Effector CD4-positive, alpha-beta T cell (primary cell): ENCODE measurements around the gene ZBTB24.
"Not testable (repeated sequence)": the region's sequence is repeated elsewhere in the genome, so short reads cannot be mapped to it uniquely, and the experiment has no call there.

Experiments used
- DNase-seq: peaks from one replicate; pipeline ENCODE4 v3.0.0-alpha.2; 2020

The ZBTB24 gene

GRCh38 chr6:109467696-109468095 is 15.3 kb downstream of the ZBTB24 start:
- no peak for DNase-seq

DNA sequence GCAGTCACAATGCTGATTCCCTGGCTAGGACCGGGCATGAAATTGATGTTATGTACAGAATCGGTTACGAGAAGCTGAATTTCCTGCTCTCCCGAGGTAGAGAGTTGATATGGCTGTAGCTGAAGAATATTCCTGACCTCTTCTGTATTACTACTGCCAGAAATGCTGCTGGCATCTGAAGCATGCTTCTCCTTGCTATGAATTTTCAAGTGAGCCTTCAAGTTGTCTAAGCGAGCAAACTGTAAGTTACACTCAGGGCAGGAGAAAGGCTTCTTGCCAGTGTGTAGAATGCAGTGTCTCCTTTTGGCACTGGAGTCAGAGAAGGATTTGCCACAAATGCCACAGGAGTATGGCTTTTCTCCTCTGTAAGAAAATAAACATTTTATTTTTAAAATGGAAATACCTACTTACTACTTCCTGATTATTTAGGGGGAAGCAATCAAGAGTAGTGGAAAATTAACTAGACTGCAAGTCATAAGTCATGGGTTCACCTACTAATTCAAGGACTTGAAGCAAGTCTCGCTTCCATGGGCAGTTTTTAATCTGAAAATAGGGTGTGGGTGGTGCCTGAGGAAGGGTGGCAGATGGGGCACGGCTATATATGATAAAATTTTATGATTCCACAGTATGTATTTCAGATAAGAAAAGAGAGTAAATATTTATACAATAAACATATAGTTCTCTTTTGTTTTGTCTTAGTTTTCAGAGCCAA is 16.7 kb downstream of the ZBTB24 start:
- DNase-seq = no peak

- no peak for DNase-seq
Measured at GRCh38 chr6:109465772-109466171, 17.2 kb downstream of the ZBTB24 start.

- no peak for DNase-seq
Measured at GRCh38 chr6:109461733-109462526, 21.1 kb downstream of the ZBTB24 start.

DNA sequence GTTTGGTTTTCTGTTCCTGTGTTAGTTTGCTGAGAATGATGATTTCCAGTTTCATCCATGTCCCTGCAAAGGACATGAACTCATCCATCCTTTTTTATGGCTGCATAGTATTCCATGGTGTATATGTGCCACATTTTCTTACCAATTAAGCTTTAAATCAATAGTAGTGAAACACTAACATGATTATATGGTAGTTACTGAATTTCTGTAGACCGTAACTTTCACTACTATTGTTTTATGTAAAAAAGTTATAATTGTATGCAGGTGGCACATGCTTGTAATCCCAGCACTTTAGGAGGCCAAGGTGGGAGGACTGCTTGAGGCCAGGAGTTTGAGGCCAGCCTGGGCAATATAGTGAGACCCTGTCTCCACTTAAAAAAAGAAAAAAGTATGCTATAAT is 21.8 kb downstream of the ZBTB24 start:
- DNase-seq = not testable (repeated sequence)

DNA sequence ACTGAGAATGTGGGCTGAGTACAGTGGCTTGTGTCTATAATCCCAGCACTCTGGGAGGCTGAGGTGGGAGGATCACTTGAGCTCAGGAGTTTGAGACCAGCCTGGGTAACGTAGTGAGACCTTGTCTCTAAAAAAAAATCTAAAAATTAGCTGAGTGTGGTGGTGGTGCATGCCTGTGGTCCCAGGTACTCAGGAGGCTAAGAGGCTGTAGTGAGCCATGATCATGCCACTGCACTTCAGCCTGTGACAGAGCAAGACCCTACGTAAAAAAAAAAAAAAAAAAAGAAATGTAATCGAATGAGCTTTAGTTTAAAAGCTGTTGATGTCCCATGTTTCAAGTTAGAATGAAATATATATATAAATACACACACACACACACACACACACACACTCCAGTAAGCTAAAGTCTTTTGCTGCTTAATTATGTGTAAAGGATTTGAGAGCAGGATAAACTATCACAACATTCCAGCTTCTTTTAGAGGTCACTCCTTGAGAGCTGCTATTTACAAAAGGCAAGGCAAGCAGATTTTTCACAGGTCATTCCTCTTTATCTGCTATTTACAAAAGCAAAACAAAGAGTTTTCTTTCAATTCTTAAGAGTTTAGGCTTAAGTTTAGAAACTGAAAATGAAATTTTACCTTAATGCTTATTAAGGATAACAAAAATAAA is 22.7 kb downstream of the ZBTB24 start:
- no peak for DNase-seq

- DNase-seq = no peak
Measured at GRCh38 chr6:109458774-109459531, 24.1 kb downstream of the ZBTB24 start.

DNA sequence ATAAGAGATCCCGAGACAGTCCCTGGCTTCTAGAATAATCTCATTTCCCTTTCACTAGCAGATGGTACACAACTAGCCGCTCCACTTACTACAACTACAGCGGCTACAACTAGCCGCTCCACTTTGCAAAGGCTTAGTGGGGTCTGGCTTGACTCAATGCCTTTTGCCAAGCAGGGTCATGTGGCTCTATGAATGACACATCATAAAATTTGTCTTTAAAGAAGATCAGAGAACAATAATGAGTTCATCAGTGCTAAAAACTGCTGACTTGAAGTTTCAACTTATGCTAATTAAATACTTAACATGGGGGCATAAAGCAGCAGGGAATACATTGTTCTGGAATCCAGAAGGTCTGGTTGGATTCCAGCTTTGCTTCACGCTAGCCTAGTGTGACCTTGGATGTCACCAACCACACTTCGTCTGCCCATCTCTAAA is 25.4 kb downstream of the ZBTB24 start:
- no peak for DNase-seq

DNA sequence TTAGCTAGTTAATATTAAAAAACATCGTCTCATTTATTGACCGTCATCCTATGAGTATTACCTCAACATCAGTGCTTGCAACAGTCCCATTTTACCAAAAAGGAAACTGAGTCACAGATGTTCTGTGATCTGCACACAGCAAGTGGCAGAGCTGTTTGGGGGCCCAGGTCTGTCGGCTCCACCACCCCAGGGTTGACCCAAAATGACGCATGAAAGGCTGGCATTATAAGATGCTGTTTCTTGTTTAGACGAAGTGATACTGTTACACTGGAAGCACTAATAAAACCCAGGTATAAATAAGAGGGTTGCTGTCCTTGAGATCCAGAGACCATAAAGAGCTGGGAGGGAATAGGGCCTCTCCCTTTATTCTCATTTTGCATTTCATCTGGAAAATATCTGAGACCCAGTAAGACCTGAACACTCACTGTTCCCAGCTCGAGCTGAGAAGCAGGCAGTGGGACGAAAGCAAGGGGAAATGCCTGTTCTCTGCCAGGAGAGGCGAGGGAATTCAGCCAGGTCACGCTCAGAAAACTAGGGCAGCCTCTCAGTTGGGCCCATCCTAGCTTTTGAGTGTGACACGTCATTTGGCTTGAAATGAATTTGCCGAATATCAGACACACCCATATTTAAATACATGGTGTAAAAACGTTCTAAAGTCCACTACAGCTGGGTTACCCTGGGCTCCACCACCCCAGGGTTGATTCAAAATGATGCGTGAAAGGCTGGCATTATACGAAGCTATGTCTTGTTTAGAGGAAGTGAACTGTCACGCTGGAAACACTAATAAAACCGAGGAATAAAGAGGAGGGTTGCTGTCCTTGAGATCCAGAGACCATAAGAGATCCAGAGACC is 26.1 kb downstream of the ZBTB24 start:
- DNase-seq = no peak

DNA sequence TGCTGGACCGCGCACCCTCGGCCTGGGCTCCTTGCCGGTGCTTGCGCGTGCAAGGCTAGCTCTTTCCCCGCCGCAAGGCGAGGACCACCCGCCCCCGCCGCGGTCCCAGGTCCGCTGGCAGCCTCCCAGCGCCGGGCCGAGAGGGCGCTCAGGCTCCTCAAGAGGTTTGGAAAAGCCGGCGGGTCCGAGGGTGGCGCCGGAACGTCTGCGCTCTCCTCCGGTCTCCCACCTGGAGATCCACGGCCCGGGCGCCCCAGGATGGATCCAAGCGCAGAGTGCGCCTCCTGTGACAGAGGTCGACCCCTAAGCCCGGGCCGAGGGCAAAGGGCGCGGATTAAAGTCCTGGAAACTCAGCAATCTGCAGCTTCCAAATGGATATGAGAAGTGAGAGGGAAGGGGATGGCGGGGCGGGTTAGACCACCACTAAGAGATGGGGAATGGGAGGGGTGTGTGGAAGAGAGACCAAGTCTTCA is 26.9 kb downstream of the ZBTB24 start:
- no peak for DNase-seq

DNA sequence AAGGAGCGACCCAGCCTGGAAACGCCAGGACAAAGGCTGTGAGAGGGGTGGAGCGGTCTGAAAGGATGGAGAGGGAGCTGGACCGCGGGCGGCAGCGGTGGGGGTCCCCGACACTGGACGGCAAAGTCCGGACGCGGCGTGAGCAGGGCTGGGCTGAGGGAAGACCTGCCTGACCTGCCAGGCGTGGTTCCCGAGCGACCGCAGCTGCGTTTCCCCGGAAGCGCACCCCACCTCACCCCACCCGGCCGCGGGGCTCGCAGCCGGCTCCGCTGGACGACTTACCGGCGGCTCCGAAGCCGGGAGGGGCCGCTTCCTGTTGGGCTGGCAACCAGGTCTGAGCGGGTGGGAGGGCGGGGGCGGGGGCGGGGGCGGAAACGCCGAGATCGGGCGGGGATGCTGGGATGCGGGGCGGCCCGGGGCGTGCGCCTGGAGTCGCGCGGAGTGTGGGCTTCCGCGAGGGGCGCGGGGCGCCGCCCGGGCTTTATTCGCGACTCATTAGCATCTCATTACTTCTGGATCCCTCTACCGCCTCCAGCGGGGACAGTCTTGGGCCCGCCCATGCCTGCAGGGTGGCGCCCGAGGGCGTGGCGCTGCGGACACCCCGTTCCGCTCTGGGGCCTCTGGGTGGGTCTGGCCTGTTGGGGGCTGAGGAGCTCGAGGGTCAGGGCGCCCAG is 27.4 kb downstream of the ZBTB24 start, which contains the start of gene MICAL1:
MICAL1 (minus strand) TSS at position 336 of the 674 bp plus-strand sequence. CDS start 1,576 bp downstream, outside the sequence.
- DNase-seq = peak; percentile 79

DNA sequence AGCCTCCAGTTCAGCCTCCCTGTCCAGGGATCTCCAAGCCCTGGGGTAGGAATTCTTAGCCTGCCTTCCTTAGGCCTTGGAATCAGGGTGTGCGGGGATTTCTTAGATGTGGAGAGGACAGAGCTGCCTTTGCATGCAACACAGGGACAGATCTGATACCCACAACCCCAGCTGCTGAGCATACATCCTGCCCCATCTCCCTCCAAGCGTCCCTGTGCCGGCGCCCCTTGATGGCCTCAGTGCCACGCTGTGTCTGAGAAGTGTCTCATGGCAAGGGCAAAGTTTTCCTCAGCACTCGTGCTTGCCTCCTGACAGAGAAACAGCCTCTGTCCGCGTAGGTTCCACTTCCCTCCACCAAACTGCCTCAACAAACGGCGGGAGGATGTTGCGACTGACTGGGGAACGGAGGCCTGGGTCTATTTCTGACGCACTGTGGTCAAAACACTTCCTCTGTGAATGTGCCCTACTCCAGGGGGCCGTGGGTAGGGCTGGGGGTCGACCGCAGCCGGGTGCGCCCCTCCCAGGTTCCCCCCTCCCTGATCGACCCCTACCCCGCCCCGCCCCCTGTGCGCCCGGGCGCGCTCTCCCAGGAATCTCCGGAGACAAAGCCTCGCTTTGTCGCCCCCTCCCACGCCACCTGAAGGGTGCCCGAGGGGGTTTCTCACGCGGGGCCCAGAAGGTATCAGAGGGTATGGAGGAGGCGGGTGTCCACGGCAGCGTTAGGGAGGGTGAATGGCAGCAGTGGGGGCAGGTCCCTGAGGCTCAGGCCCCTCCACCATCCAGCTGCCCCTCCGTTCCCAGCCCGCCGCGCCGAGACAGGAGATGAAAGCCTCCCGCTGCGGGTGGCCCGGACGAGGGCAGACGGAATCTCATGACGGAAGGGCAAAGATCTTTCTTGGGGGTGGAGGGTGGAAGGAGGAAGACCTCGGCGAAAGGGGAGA is 28.3 kb downstream of the ZBTB24 start:
- DNase-seq = peak; percentile 71

GRCh38 chr6:109453594-109454495 is 29.2 kb downstream of the ZBTB24 start:
- no peak for DNase-seq

DNA sequence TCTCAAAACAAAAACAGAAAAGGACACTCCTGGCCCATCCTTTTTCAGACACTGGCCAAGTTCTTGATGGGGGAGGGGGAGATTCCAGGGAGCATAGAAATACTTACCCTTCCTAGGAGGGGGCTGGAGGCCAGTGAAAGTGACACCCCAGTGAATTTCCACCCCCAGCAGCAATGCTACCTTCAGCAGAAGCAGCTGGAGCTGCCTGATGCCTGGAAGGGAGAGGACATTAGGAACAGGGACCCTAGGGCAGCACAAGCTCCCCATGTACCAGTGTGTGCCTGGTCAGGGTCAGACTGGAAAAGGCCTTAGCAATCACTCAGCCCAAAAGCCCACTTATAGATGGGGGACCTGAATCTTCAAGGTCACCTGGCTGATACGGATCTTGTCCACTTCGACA is 29.9 kb downstream of the ZBTB24 start:
- no peak for DNase-seq

- DNase-seq = no peak
Measured at GRCh38 chr6:109452181-109452580, 30.8 kb downstream of the ZBTB24 start.

DNA sequence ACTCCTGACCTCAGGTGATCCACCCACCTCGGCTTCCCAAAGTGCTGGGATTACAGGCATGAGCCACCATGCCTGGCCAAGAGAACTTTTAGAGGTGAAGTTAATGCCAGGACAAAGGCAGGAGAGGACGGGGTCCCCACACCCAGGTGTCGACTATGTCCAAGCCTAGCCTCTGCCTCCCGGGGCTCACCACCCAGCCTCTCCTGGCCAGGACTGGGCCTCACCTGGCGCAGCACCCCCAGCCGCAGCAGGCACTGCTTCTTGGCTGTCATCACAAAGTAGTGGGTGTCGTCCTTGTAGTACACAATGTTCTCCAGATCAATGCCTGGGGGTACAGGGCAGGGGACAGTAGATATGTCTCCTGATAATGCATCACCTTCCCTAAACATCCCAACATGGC is 31.6 kb downstream of the ZBTB24 start:
- DNase-seq = no peak

GRCh38 chr6:109450801-109451200 is 32.2 kb downstream of the ZBTB24 start:
- no peak for DNase-seq

DNA sequence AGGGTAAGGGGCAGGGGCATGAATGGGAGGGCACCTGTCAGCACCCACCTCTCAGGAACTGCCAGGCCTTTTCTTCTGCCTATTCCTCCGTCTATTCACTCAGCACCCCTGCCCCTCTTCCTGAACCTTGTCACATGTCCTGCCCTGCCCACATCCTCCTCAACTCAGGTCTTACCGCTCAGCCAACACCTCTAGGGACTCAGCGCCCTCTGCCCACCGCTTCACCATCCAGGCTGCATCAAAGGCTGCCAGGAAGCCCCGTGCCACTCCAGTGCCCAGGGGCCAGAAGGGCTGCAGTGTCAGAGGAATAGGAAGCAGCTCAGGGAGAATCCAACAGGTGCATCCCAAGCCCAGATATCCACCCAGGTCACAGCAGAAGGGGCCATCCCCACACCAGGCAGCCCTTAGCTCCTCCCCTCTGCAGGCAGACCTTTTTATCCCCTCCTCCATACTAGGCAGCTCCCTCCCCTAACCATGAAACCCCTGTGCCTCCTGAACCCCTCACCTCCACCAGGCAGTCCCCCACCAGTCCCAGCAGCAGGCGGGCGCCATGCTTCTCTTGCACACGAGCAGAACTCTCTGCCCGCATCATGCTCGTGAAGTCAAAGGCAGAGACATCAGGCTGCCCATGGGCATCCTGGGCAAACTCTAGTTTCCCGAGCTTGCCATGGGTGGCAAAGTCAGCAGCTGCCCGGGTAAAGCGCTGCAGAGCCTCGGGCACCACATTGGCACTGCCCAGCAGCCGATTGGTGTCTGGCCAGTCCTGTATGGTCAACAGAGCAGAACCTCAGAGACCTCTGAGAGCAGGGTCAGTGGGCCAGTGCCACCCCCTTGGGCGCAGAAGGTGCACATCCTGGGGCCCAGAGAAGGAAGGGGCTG is 33.0 kb downstream of the ZBTB24 start:
- no peak for DNase-seq
